H1 (cell line): Measurements from ENCODE around the gene DUSP7.

Experiments used
- CBX8 ChIP-seq: fragments of 300-800, 300-1000 bp; sonication (generic); IDR thresholded peaks from 2 replicates; pipeline ENCODE4 v1.7.1; 2016; ENCODE audit warnings: low read depth, low read length, borderline replicate concordance
- CTCF ChIP-seq, 3 experiments: IDR thresholded peaks; 1 replicate in 2 of 3; 2 replicates in 1 of 3; pipeline versions ENCODE4 v1.5.1 to v1.6.1; 2011; ENCODE audit warnings: low read length in 3 of 3, mild to moderate bottlenecking in 3 of 3, inconsistent platforms in 2 of 3, low read depth in 1 of 3, moderate library complexity in 1 of 3; ENCODE audit not compliant: insufficient read depth in 1 of 3; ENCODE audit errors: control extremely low read depth in 1 of 3
- EP300 ChIP-seq, 2 experiments: IDR thresholded peaks; 1 replicate in 1 of 2; 2 replicates in 1 of 2; pipeline ENCODE4 v1.6.1; 2011 to 2012; ENCODE audit warnings: low read depth in 2 of 2, low read length in 2 of 2, mild to moderate bottlenecking in 2 of 2, borderline replicate concordance in 1 of 2, inconsistent platforms in 1 of 2, moderate library complexity in 1 of 2
- EZH2 ChIP-seq: fragments of 200-600 bp; sonication (generic); IDR thresholded peaks from 2 replicates; pipeline ENCODE4 v1.7.1; 2012; ENCODE audit warnings: low read depth, mild to moderate bottlenecking, moderate library complexity, low read length, inconsistent platforms; ENCODE audit not compliant: severe bottlenecking
- KDM5A ChIP-seq: fragments of 200-600 bp; IDR thresholded peaks from 2 replicates; pipeline ENCODE4 v1.7.1; 2012; ENCODE audit warnings: mild to moderate bottlenecking, low read length, inconsistent platforms, mixed read lengths
- NANOG ChIP-seq: IDR thresholded peaks from 2 replicates; pipeline ENCODE4 v1.6.1; 2011; ENCODE audit warnings: low read length, low read depth, mild to moderate bottlenecking, inconsistent platforms; ENCODE audit not compliant: insufficient read depth, poor library complexity, severe bottlenecking

GRCh38 chr3:52020796-52021195, 35.6 kb downstream of the DUSP7 start:
- TF ChIP-seq CBX8 (no peak), KDM5A (no peak), NANOG (no peak), EP300 (IDR thresholded peaks at IDR 0.05; ENCODE audit: borderline replicate concordance in 1 of 2, low read depth in 2 of 2, low read length in 2 of 2) (no peak), CTCF (IDR thresholded peaks at IDR 0.05; ENCODE audit: control extremely low read depth in 1 of 3, insufficient read depth in 1 of 3, low read depth in 1 of 3, low read length in 3 of 3) (no peak), EZH2 (no peak)
